BLaER1 treated with 17β-estradiol and CSF1 and Interleukin-3, amounts not matched to agents 10 nM and 100 nM (cell line): ENCODE measurements around the gene FGD2.
"Not testable (repeated sequence)": the region's sequence is repeated elsewhere in the genome, so short reads cannot be mapped to it uniquely, and the experiment has no call there.

Source experiments
- H3K27ac ChIP-seq, 11 experiments: shearing (Covaris generic); formaldehyde crosslinking; 2 replicates each; pipeline ENCODE4 v1.8.1; 2022
- H3K27me3 ChIP-seq, 11 experiments: shearing (Covaris generic); formaldehyde crosslinking; 2 replicates each; pipeline ENCODE4 v1.8.1; 2022
- H3K36me3 ChIP-seq, 11 experiments: shearing (Covaris generic); formaldehyde crosslinking; 2 replicates each; pipeline ENCODE4 v1.8.1; 2022
- H3K4me1 ChIP-seq, 10 experiments: shearing (Covaris generic); formaldehyde crosslinking; 2 replicates each; pipeline ENCODE4 v1.8.1; 2022
- H3K4me2 ChIP-seq, 11 experiments: shearing (Covaris generic); formaldehyde crosslinking; 2 replicates each; pipeline ENCODE4 v1.8.1; 2022
- H3K4me3 ChIP-seq, 10 experiments: shearing (Covaris generic); formaldehyde crosslinking; 2 replicates each; pipeline ENCODE4 v1.8.1; 2022
- H3K9ac ChIP-seq, 11 experiments: shearing (Covaris generic); formaldehyde crosslinking; 2 replicates each; pipeline ENCODE4 v1.8.1; 2022
- H3K9me3 ChIP-seq, 11 experiments: shearing (Covaris generic); formaldehyde crosslinking; replicated peaks in 1 of 11; 2 replicates each; pipeline ENCODE4 v1.8.1; 2022
- H4K20me1 ChIP-seq, 11 experiments: shearing (Covaris generic); formaldehyde crosslinking; 2 replicates each; pipeline ENCODE4 v1.8.1; 2022
- Cebpa-rat ChIP-seq, 11 experiments: shearing (Covaris generic); IDR thresholded peaks; 2 replicates each; pipeline ENCODE4 v1.8.1; 2022

Gene FGD2

GRCh38 chr6:37057678-37058077 is 52.2 kb downstream of the FGD2 start:
- TF ChIP-seq Cebpa-rat (IDR thresholded peaks at IDR 0.05), result no peak
- H3K9ac ChIP-seq, result no peak overlapping the region; a peak in 1 of 22 replicates
- H3K4me1 ChIP-seq, result peaks cover 32 to 91% (median 37%) of the 10 kb centered on the region in 10 experiments
- H3K27ac ChIP-seq, result no peak overlapping the region; a peak in 1 of 22 replicates
- no peaks in the 10 kb centered on the region for H4K20me1 ChIP-seq
- H3K36me3 ChIP-seq, result no peaks in the 10 kb centered on the region
- no peak overlapping the region for H3K4me3 ChIP-seq
- no peaks in the 10 kb centered on the region for H3K27me3 ChIP-seq
- peak overlapping the region in 3 of 11 experiments; percentile 53 to 89 (median 84); a peak in 6 of 22 replicates for H3K4me2 ChIP-seq
- H3K9me3 ChIP-seq, result no peaks in the 10 kb centered on the region

GRCh38 chr6:37058084-37058586 is 52.7 kb downstream of the FGD2 start:
- Histone ChIP-seq H3K4me3 (no peak overlapping the region), H3K9me3 (no peaks in the 10 kb centered on the region), H3K27ac (no peak overlapping the region), H3K4me2 (peak overlapping the region in 3 of 11 experiments; percentile 53 to 89 (median 84); a peak in 6 of 22 replicates), H3K9ac (peak overlapping the region in 1 of 11 experiments; percentile 4; a peak in 1 of 22 replicates), H3K36me3 (no peaks in the 10 kb centered on the region), H3K27me3 (no peaks in the 10 kb centered on the region), H4K20me1 (no peaks in the 10 kb centered on the region), H3K4me1 (peaks cover 32 to 87% (median 36%) of the 10 kb centered on the region in 10 experiments)
- TF ChIP-seq Cebpa-rat (IDR thresholded peaks at IDR 0.05), result no peak

- not testable (repeated sequence) for H4K20me1 ChIP-seq, H3K27me3 ChIP-seq, H3K4me3 ChIP-seq, H3K9me3 ChIP-seq, H3K36me3 ChIP-seq
- H3K4me1 ChIP-seq, result peaks cover 32 to 79% (median 36%) of the 10 kb centered on the region in 10 experiments
- H3K9ac ChIP-seq, result peak overlapping the region in 6 of 11 experiments; percentile 1 to 68 (median 48); a peak in 6 of 22 replicates
- H3K27ac ChIP-seq, result peak overlapping the region in 7 of 11 experiments; percentile 23 to 76 (median 65); a peak in 8 of 22 replicates
- peak overlapping the region in 6 of 11 experiments; percentile 36 to 89 (median 79); a peak in 11 of 22 replicates for H3K4me2 ChIP-seq
Measured at GRCh38 chr6:37058984-37059343, 53.5 kb downstream of the FGD2 start.

GRCh38 chr6:37059344-37060194 is 54.1 kb downstream of the FGD2 start:
- peaks cover 32 to 77% (median 36%) of the 10 kb centered on the region in 10 experiments for H3K4me1 ChIP-seq
- no peak overlapping the region for H3K4me3 ChIP-seq

GRCh38 chr6:37060195-37060559 is 54.7 kb downstream of the FGD2 start:
- no peak for TF ChIP-seq Cebpa-rat (IDR thresholded peaks at IDR 0.05)
- peak overlapping the region in 4 of 11 experiments; percentile 46 to 68 (median 54); a peak in 7 of 22 replicates for H3K9ac ChIP-seq
- no peaks in the 10 kb centered on the region for H4K20me1 ChIP-seq
- H3K27ac ChIP-seq, result peak overlapping the region in 8 of 11 experiments; percentile 23 to 76 (median 64); a peak in 14 of 22 replicates
- no peaks in the 10 kb centered on the region for H3K9me3 ChIP-seq
- H3K4me2 ChIP-seq, result peak overlapping the region; percentile 9 to 89 (median 52); a peak in 18 of 22 replicates
- H3K4me3 ChIP-seq, result no peak overlapping the region
- no peaks in the 10 kb centered on the region for H3K27me3 ChIP-seq
- no peaks in the 10 kb centered on the region for H3K36me3 ChIP-seq
- H3K4me1 ChIP-seq, result peaks cover 32 to 71% (median 36%) of the 10 kb centered on the region in 10 experiments

More at GRCh38 chr6:37059344-37060194, 54.1 kb downstream of the FGD2 start:
- no peaks in the 10 kb centered on the region for H4K20me1 ChIP-seq
- peak overlapping the region in 10 of 11 experiments; percentile 23 to 76 (median 60); a peak in 18 of 22 replicates for H3K27ac ChIP-seq
- no peaks in the 10 kb centered on the region for H3K9me3 ChIP-seq
- peak overlapping the region; percentile 9 to 89 (median 52); a peak in 19 of 22 replicates for H3K4me2 ChIP-seq
- no peaks in the 10 kb centered on the region for H3K27me3 ChIP-seq
- no peak for TF ChIP-seq Cebpa-rat (IDR thresholded peaks at IDR 0.05)
- H3K9ac ChIP-seq, result peak overlapping the region in 7 of 11 experiments; percentile 1 to 68 (median 46); a peak in 8 of 22 replicates
- no peaks in the 10 kb centered on the region for H3K36me3 ChIP-seq

- peaks cover 32 to 60% (median 36%) of the 10 kb centered on the region in 10 experiments for H3K4me1 ChIP-seq
- no peaks in the 10 kb centered on the region for H3K27me3 ChIP-seq
- H3K9me3 ChIP-seq, result no peaks in the 10 kb centered on the region
- H4K20me1 ChIP-seq, result no peaks in the 10 kb centered on the region
- peak overlapping the region; percentile 14 to 89 (median 42); a peak in 21 of 22 replicates for H3K4me2 ChIP-seq
- no peak for TF ChIP-seq Cebpa-rat (IDR thresholded peaks at IDR 0.05)
- H3K9ac ChIP-seq, result peak overlapping the region in 3 of 11 experiments; percentile 1 to 26 (median 24); a peak in 2 of 22 replicates
- no peaks in the 10 kb centered on the region for H3K36me3 ChIP-seq
- no peak overlapping the region; a peak in 1 of 22 replicates for H3K27ac ChIP-seq
- H3K4me3 ChIP-seq, result no peak overlapping the region
Measured at GRCh38 chr6:37061157-37061804, 55.8 kb downstream of the FGD2 start.

- H3K9me3 ChIP-seq, result no peaks in the 10 kb centered on the region
- peaks cover 34 to 52% (median 40%) of the 10 kb centered on the region in 10 experiments for H3K4me1 ChIP-seq
- no peaks in the 10 kb centered on the region for H3K27me3 ChIP-seq
- H3K27ac ChIP-seq, result no peak overlapping the region
- H3K4me2 ChIP-seq, result peak overlapping the region in 8 of 11 experiments; percentile 15 to 89 (median 41); a peak in 10 of 22 replicates
- H4K20me1 ChIP-seq, result no peaks in the 10 kb centered on the region
- no peaks in the 10 kb centered on the region for H3K36me3 ChIP-seq
- H3K4me3 ChIP-seq, result no peak overlapping the region
- H3K9ac ChIP-seq, result no peak overlapping the region
- TF ChIP-seq Cebpa-rat (IDR thresholded peaks at IDR 0.05), result no peak
Measured at GRCh38 chr6:37062424-37062823, 57.0 kb downstream of the FGD2 start.

GRCh38 chr6:37068356-37069270 is 63.2 kb downstream of the FGD2 start:
- Histone ChIP-seq H3K27ac (peak overlapping the region in 8 of 11 experiments; percentile 7 to 91 (median 52); a peak in 16 of 22 replicates), H3K9ac (peak overlapping the region in 6 of 11 experiments; percentile 10 to 71 (median 48); a peak in 11 of 22 replicates), H3K36me3 (no peaks in the 10 kb centered on the region), H4K20me1 (no peaks in the 10 kb centered on the region), H3K4me2 (peak overlapping the region; percentile 55 to 97 (median 79)), H3K27me3 (no peaks in the 10 kb centered on the region), H3K4me1 (peaks cover 47 to 69% (median 64%) of the 10 kb centered on the region in 10 experiments), H3K4me3 (0 out of 20 replicates have a peak overlapping the region, but pooled peaks of 1 of the 10 experiments have one; percentile 13), H3K9me3 (peaks cover 0 to 8% (median 2%) of the 10 kb centered on the region in 11 experiments; a peak in 10 of 22 replicates)
- TF ChIP-seq Cebpa-rat (IDR thresholded peaks at IDR 0.05), result no peak
